Activated CD4-positive, alpha-beta T cell treated with anti-CD3 and anti-CD28 coated beads, Interleukin-2, amount 50 U/mL, for 1 hour (primary cell): Measurements from ENCODE around the gene OGN.

Source experiments
- DNase-seq: peaks from one replicate; pipeline ENCODE4 v3.0.0-alpha.2; 2020

OGN gene

GRCh38 chr9:92342825-92343488 is 61.4 kb downstream of the OGN start:
- no peak for DNase-seq

DNA sequence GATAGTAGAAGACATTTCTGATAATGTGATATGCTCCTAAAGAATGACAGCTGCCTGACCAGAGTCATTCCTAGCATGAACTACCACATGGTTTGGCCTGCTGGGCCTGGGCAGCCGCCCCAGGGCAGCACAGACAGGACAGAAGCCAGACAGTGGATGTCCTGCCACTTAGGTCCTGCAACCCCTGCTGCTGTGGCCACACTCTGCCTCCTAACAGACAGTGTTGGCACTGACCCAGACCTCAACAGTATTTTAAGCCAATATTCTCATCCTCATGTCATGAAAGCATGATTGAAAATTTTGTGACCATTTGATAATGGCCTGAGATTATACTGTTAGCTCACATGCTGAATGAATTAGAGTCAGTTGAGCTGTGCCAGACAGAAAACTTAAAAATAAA is 62.8 kb downstream of the OGN start:
- no peak for DNase-seq

DNA sequence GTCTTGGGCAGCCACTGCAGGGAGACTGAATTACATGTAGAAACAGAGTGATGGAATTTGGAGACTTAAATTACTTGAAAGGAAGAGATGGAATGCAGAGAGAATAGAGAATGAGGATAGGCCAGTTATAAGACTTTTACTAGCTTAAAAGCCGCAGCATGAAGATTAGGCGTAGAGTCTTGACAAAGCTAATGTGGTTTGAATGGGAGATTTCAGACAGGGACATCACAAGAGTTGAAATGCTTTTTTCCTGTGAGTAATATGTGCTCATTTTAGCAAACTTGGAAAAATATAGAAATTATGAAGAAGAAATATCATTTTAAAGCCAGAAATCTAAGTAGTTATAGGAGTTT is 71.1 kb downstream of the OGN start:
- no peak for DNase-seq
